ENCODE results near the gene SCMH1. TPM values are rescaled to one million over a fixed set of nuclear protein-coding genes. Genes with fewer than 3 reads are reported as not detected.

The SCMH1 gene
- total RNA-seq, 1 experiment from 2014 or later = 28.0 TPM

- ChIA-PET POLR2A (no interaction called here), RAD21 (ENCODE audit: low non-redundant PET in 1 of 2, low total read pairs in 2 of 2, uncharacterized antibody in 2 of 2, unreplicated experiment in 2 of 2) (no interaction called here), CTCF (no interaction called here)
- H3K4me3 ChIP-seq (replicated peaks in 1 of 2; ENCODE audit: low read depth in 1 of 2, low read length in 2 of 2) = no peak overlapping the region
- no peaks in the 10 kb centered on the region for H3K36me3 ChIP-seq (ENCODE audit: control insufficient read depth in 1 of 2, insufficient read depth in 2 of 2, low read length in 2 of 2)
- no peak overlapping the region for H3K9ac ChIP-seq (ENCODE audit: low read length)
- intact Hi-C loops (cut with micrococcal nuclease) = no loop called here
- TF ChIP-seq POLR2A (IDR thresholded peaks at IDR 0.05; ENCODE audit: borderline replicate concordance, extremely low read depth, insufficient read depth, insufficient read length) (no peak), CTCF (IDR thresholded peaks at IDR 0.05 in 2 of 3, conservative IDR thresholded peaks at IDR 0.05 in 1 of 3; ENCODE audit: borderline replicate concordance in 1 of 3, insufficient read depth in 1 of 3, low read depth in 2 of 3, low read length in 2 of 3) (no peak), YY1 (IDR thresholded peaks at IDR 0.05; ENCODE audit: extremely low read depth, insufficient replicate concordance, low read depth, low read length) (no peak)
- no peak for DNase-seq (ENCODE audit: low read depth, low spot score)
- H3K79me2 ChIP-seq (ENCODE audit: insufficient read depth, low read length) = peaks cover 6% of the 10 kb centered on the region
- no peaks in the 10 kb centered on the region for H3K9me2 ChIP-seq (ENCODE audit: insufficient read depth)
- peaks cover 15 to 21% of the 10 kb centered on the region in 2 experiments for H3K4me1 ChIP-seq (ENCODE audit: control insufficient read depth in 1 of 2, insufficient read depth in 2 of 2, low read length in 2 of 2)
- H3K4me2 ChIP-seq (ENCODE audit: low read length) = no peak overlapping the region
- no peaks in the 10 kb centered on the region for H4K20me1 ChIP-seq (ENCODE audit: insufficient read depth)
- no TSS peak for BruUV-seq (replicated peaks)
- H3K9me3 ChIP-seq (ENCODE audit: control insufficient read depth in 1 of 2, insufficient read depth in 1 of 2, low read depth in 1 of 2, low read length in 2 of 2) = no peaks in the 10 kb centered on the region
- no peaks in the 10 kb centered on the region for H3K27me3 ChIP-seq (ENCODE audit: insufficient read depth, low read length)
- no peak overlapping the region for H2AFZ ChIP-seq (ENCODE audit: low read depth, low read length, poor library complexity, severe bottlenecking)
- no peak overlapping the region for H3K27ac ChIP-seq (ENCODE audit: low read depth, low read length)
- no peak for ATAC-seq
These were observed 3.6 kb upstream of the SCMH1 start for GRCh38 chr1:41245659-41246058.

- DNase-seq (ENCODE audit: low read depth, low spot score) (no peak), ATAC-seq (no peak)
- Histone ChIP-seq H3K79me2 (ENCODE audit: insufficient read depth, low read length) (peaks cover 31% of the 10 kb centered on the region), H3K9me2 (ENCODE audit: insufficient read depth) (no peaks in the 10 kb centered on the region), H3K9ac (ENCODE audit: low read length) (peak overlapping the region; percentile 61; the same call in 1 of the 2 replicates), H3K27ac (ENCODE audit: low read depth, low read length) (no peak overlapping the region), H3K36me3 (ENCODE audit: control insufficient read depth in 1 of 2, insufficient read depth in 2 of 2, low read length in 2 of 2) (no peaks in the 10 kb centered on the region), H3K4me1 (ENCODE audit: control insufficient read depth in 1 of 2, insufficient read depth in 2 of 2, low read length in 2 of 2) (peaks cover 26 to 47% of the 10 kb centered on the region in 2 experiments), H3K4me2 (ENCODE audit: low read length) (peak overlapping the region; percentile 88), H3K4me3 (replicated peaks in 1 of 2; ENCODE audit: low read depth in 1 of 2, low read length in 2 of 2) (peak overlapping the region in 1 of 2 experiments; percentile 56; a peak in 2 of 4 replicates), H3K27me3 (ENCODE audit: insufficient read depth, low read length) (no peaks in the 10 kb centered on the region), H2AFZ (ENCODE audit: low read depth, low read length, poor library complexity, severe bottlenecking) (no peak overlapping the region), H3K9me3 (ENCODE audit: control insufficient read depth in 1 of 2, insufficient read depth in 1 of 2, low read depth in 1 of 2, low read length in 2 of 2) (no peaks in the 10 kb centered on the region), H4K20me1 (ENCODE audit: insufficient read depth) (no peaks in the 10 kb centered on the region; the same call in 1 of the 2 replicates)
- BruUV-seq (replicated peaks) = TSS peak; percentile 46
- RAD21 ChIA-PET (ENCODE audit: low non-redundant PET in 1 of 2, low total read pairs in 2 of 2, uncharacterized antibody in 2 of 2, unreplicated experiment in 2 of 2) = no interaction called here
- POLR2A ChIA-PET = no interaction called here
- CTCF ChIA-PET = no interaction called here
- intact Hi-C loops (cut with micrococcal nuclease) = no loop called here
- TF ChIP-seq ZBTB33 (IDR thresholded peaks at IDR 0.05; ENCODE audit: extremely low read depth, insufficient replicate concordance, low read length) (no peak), CEBPB (IDR thresholded peaks at IDR 0.05; ENCODE audit: low read depth) (no peak), TCF7L2 (IDR thresholded peaks at IDR 0.05; ENCODE audit: borderline replicate concordance, extremely low read depth, insufficient read depth, insufficient read length) (no peak), YY1 (IDR thresholded peaks at IDR 0.05; ENCODE audit: extremely low read depth, insufficient replicate concordance, low read depth, low read length) (no peak), FOSL1 (IDR thresholded peaks at IDR 0.05; ENCODE audit: low read depth) (no peak), CTCF (IDR thresholded peaks at IDR 0.05 in 2 of 3, conservative IDR thresholded peaks at IDR 0.05 in 1 of 3; ENCODE audit: borderline replicate concordance in 1 of 3, insufficient read depth in 1 of 3, low read depth in 2 of 3, low read length in 2 of 3) (no peak), SIN3A (IDR thresholded peaks at IDR 0.05; ENCODE audit: low read depth) (no peak)
These were observed 926 bp upstream of the SCMH1 start for GRCh38 chr1:41243079-41243385.
